ENCODE data around the gene SGF29. TPM values are rescaled to one million over a fixed set of nuclear protein-coding genes. Genes with fewer than 3 reads are reported as not detected.

The SGF29 gene
- total and polyA plus RNA-seq, 2 experiments from 2014 or later: 10.0 to 17.6 TPM

DNA sequence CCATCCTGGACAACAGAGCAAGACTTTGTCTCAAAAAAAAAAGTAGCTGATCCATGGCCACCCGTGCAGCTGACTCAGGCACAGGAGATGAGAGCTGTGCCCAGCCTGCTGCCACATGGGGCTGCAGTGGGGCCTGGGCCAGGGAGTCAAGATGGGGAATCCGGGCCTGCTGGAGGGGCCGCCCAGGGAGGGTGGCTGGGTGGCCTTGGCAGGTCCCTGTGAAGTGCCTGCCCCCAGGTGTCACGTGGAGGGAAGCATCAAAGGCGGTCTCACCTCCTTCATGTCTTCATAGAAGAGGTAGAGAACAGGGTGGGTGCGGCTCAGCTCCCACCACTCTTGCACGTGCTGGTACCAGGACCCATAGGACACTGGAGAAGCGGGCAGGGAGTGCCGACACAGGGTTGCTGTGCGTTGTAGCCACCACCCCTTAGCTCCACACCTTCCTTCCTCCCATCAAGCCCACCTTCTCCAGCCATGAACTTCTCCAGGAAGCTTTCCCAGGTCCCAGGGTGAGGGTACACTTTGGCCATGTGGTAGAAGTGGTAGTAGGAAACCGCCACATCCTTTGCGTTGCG is 39.3 kb downstream of the SGF29 start:
- no peak overlapping the region for H3K27ac ChIP-seq (ENCODE audit: low read depth)
- H3K4me1 ChIP-seq (ENCODE audit: insufficient read depth): peaks cover 4% of the 10 kb centered on the region; the same call in 1 of the 2 replicates
- ATAC-seq (no peak), DNase-seq (ENCODE audit: low spot score) (no peak)
- H3K79me2 ChIP-seq (replicated peaks; ENCODE audit: insufficient read depth): no peaks in the 10 kb centered on the region
- H4K20me1 ChIP-seq (replicated peaks; ENCODE audit: insufficient read depth): no peaks in the 10 kb centered on the region
- Mint-ChIP-seq H3K27ac (no peak overlapping the region), H3K4me1 (peaks cover 21% of the 10 kb centered on the region), H3K9me3 (no peaks in the 10 kb centered on the region), H3K4me3 (no peak overlapping the region), H3K27me3 (ENCODE audit: insufficient read depth, low read depth, poor library complexity) (peaks cover 14% of the 10 kb centered on the region), H3K36me3 (ENCODE audit: low read depth) (peaks cover 8% of the 10 kb centered on the region; the same call in 1 of the 3 replicates)
- no peaks in the 10 kb centered on the region; the same call in 1 of the 2 replicates for H3K9me2 ChIP-seq (ENCODE audit: insufficient read depth)
- no peak overlapping the region for H2AFZ ChIP-seq
- no peak overlapping the region for H3K4me3 ChIP-seq
- no peaks in the 10 kb centered on the region for H3F3A ChIP-seq (replicated peaks; ENCODE audit: low read depth)
- no peak overlapping the region for H3K4me2 ChIP-seq
- no peaks in the 10 kb centered on the region for H3K27me3 ChIP-seq (ENCODE audit: insufficient read depth)
- TF ChIP-seq, protein P1, sequence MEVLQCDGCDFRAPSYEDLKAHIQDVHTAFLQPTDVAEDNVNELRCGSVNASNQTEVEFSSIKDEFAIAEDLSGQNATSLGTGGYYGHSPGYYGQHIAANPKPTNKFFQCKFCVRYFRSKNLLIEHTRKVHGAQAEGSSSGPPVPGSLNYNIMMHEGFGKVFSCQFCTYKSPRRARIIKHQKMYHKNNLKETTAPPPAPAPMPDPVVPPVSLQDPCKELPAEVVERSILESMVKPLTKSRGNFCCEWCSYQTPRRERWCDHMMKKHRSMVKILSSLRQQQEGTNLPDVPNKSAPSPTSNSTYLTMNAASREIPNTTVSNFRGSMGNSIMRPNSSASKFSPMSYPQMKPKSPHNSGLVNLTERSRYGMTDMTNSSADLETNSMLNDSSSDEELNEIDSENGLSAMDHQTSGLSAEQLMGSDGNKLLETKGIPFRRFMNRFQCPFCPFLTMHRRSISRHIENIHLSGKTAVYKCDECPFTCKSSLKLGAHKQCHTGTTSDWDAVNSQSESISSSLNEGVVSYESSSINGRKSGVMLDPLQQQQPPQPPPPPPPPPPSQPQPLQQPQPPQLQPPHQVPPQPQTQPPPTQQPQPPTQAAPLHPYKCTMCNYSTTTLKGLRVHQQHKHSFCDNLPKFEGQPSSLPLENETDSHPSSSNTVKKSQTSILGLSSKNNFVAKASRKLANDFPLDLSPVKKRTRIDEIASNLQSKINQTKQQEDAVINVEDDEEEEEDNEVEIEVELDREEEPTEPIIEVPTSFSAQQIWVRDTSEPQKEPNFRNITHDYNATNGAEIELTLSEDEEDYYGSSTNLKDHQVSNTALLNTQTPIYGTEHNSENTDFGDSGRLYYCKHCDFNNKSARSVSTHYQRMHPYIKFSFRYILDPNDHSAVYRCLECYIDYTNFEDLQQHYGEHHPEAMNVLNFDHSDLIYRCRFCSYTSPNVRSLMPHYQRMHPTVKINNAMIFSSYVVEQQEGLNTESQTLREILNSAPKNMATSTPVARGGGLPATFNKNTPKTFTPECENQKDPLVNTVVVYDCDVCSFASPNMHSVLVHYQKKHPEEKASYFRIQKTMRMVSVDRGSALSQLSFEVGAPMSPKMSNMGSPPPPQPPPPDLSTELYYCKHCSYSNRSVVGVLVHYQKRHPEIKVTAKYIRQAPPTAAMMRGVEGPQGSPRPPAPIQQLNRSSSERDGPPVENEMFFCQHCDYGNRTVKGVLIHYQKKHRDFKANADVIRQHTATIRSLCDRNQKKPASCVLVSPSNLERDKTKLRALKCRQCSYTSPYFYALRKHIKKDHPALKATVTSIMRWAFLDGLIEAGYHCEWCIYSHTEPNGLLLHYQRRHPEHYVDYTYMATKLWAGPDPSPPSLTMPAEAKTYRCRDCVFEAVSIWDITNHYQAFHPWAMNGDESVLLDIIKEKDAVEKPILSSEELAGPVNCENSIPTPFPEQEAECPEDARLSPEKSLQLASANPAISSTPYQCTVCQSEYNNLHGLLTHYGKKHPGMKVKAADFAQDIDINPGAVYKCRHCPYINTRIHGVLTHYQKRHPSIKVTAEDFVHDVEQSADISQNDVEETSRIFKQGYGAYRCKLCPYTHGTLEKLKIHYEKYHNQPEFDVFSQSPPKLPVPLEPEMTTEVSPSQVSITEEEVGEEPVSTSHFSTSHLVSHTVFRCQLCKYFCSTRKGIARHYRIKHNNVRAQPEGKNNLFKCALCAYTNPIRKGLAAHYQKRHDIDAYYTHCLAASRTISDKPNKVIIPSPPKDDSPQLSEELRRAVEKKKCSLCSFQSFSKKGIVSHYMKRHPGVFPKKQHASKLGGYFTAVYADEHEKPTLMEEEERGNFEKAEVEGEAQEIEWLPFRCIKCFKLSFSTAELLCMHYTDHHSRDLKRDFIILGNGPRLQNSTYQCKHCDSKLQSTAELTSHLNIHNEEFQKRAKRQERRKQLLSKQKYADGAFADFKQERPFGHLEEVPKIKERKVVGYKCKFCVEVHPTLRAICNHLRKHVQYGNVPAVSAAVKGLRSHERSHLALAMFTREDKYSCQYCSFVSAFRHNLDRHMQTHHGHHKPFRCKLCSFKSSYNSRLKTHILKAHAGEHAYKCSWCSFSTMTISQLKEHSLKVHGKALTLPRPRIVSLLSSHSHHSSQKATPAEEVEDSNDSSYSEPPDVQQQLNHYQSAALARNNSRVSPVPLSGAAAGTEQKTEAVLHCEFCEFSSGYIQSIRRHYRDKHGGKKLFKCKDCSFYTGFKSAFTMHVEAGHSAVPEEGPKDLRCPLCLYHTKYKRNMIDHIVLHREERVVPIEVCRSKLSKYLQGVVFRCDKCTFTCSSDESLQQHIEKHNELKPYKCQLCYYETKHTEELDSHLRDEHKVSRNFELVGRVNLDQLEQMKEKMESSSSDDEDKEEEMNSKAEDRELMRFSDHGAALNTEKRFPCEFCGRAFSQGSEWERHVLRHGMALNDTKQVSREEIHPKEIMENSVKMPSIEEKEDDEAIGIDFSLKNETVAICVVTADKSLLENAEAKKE (CRISPR knock-in tag; IDR thresholded peaks at IDR 0.05): no peak
- no peak for TF ChIP-seq ZNF114 (CRISPR knock-in tag; IDR thresholded peaks at IDR 0.05)
- TF ChIP-seq, protein P2, sequence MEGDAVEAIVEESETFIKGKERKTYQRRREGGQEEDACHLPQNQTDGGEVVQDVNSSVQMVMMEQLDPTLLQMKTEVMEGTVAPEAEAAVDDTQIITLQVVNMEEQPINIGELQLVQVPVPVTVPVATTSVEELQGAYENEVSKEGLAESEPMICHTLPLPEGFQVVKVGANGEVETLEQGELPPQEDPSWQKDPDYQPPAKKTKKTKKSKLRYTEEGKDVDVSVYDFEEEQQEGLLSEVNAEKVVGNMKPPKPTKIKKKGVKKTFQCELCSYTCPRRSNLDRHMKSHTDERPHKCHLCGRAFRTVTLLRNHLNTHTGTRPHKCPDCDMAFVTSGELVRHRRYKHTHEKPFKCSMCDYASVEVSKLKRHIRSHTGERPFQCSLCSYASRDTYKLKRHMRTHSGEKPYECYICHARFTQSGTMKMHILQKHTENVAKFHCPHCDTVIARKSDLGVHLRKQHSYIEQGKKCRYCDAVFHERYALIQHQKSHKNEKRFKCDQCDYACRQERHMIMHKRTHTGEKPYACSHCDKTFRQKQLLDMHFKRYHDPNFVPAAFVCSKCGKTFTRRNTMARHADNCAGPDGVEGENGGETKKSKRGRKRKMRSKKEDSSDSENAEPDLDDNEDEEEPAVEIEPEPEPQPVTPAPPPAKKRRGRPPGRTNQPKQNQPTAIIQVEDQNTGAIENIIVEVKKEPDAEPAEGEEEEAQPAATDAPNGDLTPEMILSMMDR (conservative IDR thresholded peaks at IDR 0.05; ENCODE audit: low read depth in 2 of 2): no peak
- TF ChIP-seq, protein P3, sequence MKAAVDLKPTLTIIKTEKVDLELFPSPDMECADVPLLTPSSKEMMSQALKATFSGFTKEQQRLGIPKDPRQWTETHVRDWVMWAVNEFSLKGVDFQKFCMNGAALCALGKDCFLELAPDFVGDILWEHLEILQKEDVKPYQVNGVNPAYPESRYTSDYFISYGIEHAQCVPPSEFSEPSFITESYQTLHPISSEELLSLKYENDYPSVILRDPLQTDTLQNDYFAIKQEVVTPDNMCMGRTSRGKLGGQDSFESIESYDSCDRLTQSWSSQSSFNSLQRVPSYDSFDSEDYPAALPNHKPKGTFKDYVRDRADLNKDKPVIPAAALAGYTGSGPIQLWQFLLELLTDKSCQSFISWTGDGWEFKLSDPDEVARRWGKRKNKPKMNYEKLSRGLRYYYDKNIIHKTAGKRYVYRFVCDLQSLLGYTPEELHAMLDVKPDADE (IDR thresholded peaks at IDR 0.05): no peak
- TF ChIP-seq EZH2 (IDR thresholded peaks at IDR 0.05; ENCODE audit: low read depth, unreplicated experiment): no peak
- TF ChIP-seq, protein P4, sequence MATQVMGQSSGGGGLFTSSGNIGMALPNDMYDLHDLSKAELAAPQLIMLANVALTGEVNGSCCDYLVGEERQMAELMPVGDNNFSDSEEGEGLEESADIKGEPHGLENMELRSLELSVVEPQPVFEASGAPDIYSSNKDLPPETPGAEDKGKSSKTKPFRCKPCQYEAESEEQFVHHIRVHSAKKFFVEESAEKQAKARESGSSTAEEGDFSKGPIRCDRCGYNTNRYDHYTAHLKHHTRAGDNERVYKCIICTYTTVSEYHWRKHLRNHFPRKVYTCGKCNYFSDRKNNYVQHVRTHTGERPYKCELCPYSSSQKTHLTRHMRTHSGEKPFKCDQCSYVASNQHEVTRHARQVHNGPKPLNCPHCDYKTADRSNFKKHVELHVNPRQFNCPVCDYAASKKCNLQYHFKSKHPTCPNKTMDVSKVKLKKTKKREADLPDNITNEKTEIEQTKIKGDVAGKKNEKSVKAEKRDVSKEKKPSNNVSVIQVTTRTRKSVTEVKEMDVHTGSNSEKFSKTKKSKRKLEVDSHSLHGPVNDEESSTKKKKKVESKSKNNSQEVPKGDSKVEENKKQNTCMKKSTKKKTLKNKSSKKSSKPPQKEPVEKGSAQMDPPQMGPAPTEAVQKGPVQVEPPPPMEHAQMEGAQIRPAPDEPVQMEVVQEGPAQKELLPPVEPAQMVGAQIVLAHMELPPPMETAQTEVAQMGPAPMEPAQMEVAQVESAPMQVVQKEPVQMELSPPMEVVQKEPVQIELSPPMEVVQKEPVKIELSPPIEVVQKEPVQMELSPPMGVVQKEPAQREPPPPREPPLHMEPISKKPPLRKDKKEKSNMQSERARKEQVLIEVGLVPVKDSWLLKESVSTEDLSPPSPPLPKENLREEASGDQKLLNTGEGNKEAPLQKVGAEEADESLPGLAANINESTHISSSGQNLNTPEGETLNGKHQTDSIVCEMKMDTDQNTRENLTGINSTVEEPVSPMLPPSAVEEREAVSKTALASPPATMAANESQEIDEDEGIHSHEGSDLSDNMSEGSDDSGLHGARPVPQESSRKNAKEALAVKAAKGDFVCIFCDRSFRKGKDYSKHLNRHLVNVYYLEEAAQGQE (IDR thresholded peaks at IDR 0.05; ENCODE audit: unreplicated experiment): no peak
- TF ChIP-seq NANOG (IDR thresholded peaks at IDR 0.05; ENCODE audit: borderline replicate concordance): no peak
- no peak for TF ChIP-seq CREB1 (CRISPR knock-in tag; IDR thresholded peaks at IDR 0.05; ENCODE audit: low read depth)
- no peak for TF ChIP-seq ZNF331 (CRISPR knock-in tag; IDR thresholded peaks at IDR 0.05; ENCODE audit: low read depth)
- no peak for TF ChIP-seq JUNB (IDR thresholded peaks at IDR 0.05; ENCODE audit: unreplicated experiment)
- no peak for TF ChIP-seq POLR2AphosphoS5 (IDR thresholded peaks at IDR 0.05; ENCODE audit: low read depth)
- no peak for TF ChIP-seq STAT1 (IDR thresholded peaks at IDR 0.05; ENCODE audit: unreplicated experiment)
- no peak for TF ChIP-seq EZH2phosphoT487 (IDR thresholded peaks at IDR 0.05; ENCODE audit: unreplicated experiment)
- H3K36me3 ChIP-seq (ENCODE audit: insufficient read depth): no peaks in the 10 kb centered on the region

Measured in GM23338 (cell line).